DMS114 treated with DMSO at 0.1 percent for 48 hours (cell line): Measurements from ENCODE around the gene RBM45.

Source experiments
- DNase-seq: peaks from one replicate; lab custom pipeline; 2025; ENCODE audit not compliant: unreplicated experiment; lab: John Stamatoyannopoulos, UW

Gene RBM45

GRCh38 chr2:178155524-178155923 lies 43.3 kb downstream of the RBM45 start:
- DNase-seq: no peak

- no peak for DNase-seq
These were observed 45.3 kb downstream of the RBM45 start for GRCh38 chr2:178157574-178157973.

GRCh38 chr2:178159966-178160365 lies 47.7 kb downstream of the RBM45 start:
- no peak for DNase-seq

GRCh38 chr2:178160601-178161000 lies 48.4 kb downstream of the RBM45 start:
- no peak for DNase-seq

- no peak for DNase-seq
These were observed 51.2 kb downstream of the RBM45 start for GRCh38 chr2:178163395-178163794.

GRCh38 chr2:178163911-178164310 lies 51.7 kb downstream of the RBM45 start:
- DNase-seq: no peak

GRCh38 chr2:178173657-178174056 lies 61.4 kb downstream of the RBM45 start:
- DNase-seq: no peak

GRCh38 chr2:178177066-178177679 lies 64.9 kb downstream of the RBM45 start:
- DNase-seq: no peak
